ENCODE measurements around the gene RNLS. TPM values are rescaled to one million over a fixed set of nuclear protein-coding genes. Genes with fewer than 3 reads are reported as not detected.

RNLS gene
- total and polyA plus RNA-seq, 8 donors: 2.5 to 6.4 (median 5.9) TPM

GRCh38 chr10:88523739-88524400, 59.2 kb downstream of the RNLS start:
- Histone ChIP-seq H3K4me1 (peaks cover 0 to 8% (median 0%) of the 10 kb centered on the region in 3 donors), H3K4me3 (no peak overlapping the region), H3K27ac (no peak overlapping the region), H3K9me3 (no peaks in the 10 kb centered on the region), H3K27me3 (no peaks in the 10 kb centered on the region), H3K36me3 (no peaks in the 10 kb centered on the region)
- ATAC-seq: no peak
- FAIRE-seq: no peak
- WGBS, 2 donors: 83% methylated on average over 6 of the region's 6 CpGs
- TF ChIP-seq CTCF (IDR thresholded peaks at IDR 0.05): no peak
- no peak for DNase-seq
- intact Hi-C loops (cut with DNase I): no loop called here

GRCh38 chr10:88522715-88523114, 60.4 kb downstream of the RNLS start:
- peaks cover 0 to 8% (median 0%) of the 10 kb centered on the region in 3 donors for H3K4me1 ChIP-seq
- no peak overlapping the region for H3K27ac ChIP-seq
- H3K9me3 ChIP-seq: no peaks in the 10 kb centered on the region
- no peak overlapping the region for H3K4me3 ChIP-seq
- no peak for TF ChIP-seq CTCF (IDR thresholded peaks at IDR 0.05)
- intact Hi-C loops (cut with DNase I): no loop called here
- FAIRE-seq (no peak), DNase-seq (no peak), ATAC-seq (no peak)
- 76 to 81% methylated on average over 1 of the region's 1 CpG for WGBS, 2 donors
- no peaks in the 10 kb centered on the region for H3K36me3 ChIP-seq
- no peaks in the 10 kb centered on the region for H3K27me3 ChIP-seq

- H3K9me3 ChIP-seq: no peaks in the 10 kb centered on the region
- peaks cover 0 to 8% (median 0%) of the 10 kb centered on the region in 3 donors for H3K4me1 ChIP-seq
- H3K27ac ChIP-seq: no peak overlapping the region
- no peak for DNase-seq
- H3K27me3 ChIP-seq: no peaks in the 10 kb centered on the region
- ATAC-seq: no peak
- no peaks in the 10 kb centered on the region for H3K36me3 ChIP-seq
- H3K4me3 ChIP-seq: no peak overlapping the region
- intact Hi-C loops (cut with DNase I): no loop called here
- no peak for TF ChIP-seq CTCF (IDR thresholded peaks at IDR 0.05)
- WGBS, 2 donors: 90 to 96% methylated on average over 1 of the region's 1 CpG
- FAIRE-seq: no peak
Observed at GRCh38 chr10:88521791-88522190, 61.3 kb downstream of the RNLS start.

GRCh38 chr10:88515235-88515634, 67.9 kb downstream of the RNLS start:
- ATAC-seq: no peak
- Histone ChIP-seq H3K27ac (no peak overlapping the region), H3K36me3 (no peaks in the 10 kb centered on the region), H3K4me3 (no peak overlapping the region), H3K27me3 (no peaks in the 10 kb centered on the region), H3K4me1 (no peaks in the 10 kb centered on the region), H3K9me3 (no peaks in the 10 kb centered on the region)
- no peak for TF ChIP-seq CTCF (IDR thresholded peaks at IDR 0.05)
- no peak for FAIRE-seq
- no peak for DNase-seq
- intact Hi-C loops (cut with DNase I): no loop called here
- whole genome bisulfite sequencing, 2 donors: 70 to 92% methylated on average over 1 of the region's 1 CpG

GRCh38 chr10:88512599-88512998, 70.5 kb downstream of the RNLS start:
- Histone ChIP-seq H3K36me3 (no peaks in the 10 kb centered on the region), H3K27me3 (no peaks in the 10 kb centered on the region), H3K4me1 (no peaks in the 10 kb centered on the region), H3K4me3 (no peak overlapping the region), H3K9me3 (no peaks in the 10 kb centered on the region), H3K27ac (no peak overlapping the region)
- FAIRE-seq: no peak
- WGBS, 2 donors: 54 to 67% methylated on average over 2 of the region's 2 CpGs
- no peak for TF ChIP-seq CTCF (IDR thresholded peaks at IDR 0.05)
- intact Hi-C loops (cut with DNase I): no loop called here
- DNase-seq: no peak
- ATAC-seq: no peak
